Lower leg skin (tissue), 3 donors: ENCODE results near the gene NXNL1.

ENCODE experiments used
- POLR2A ChIP-seq, 2 donors: fragments of 450-650 bp; IDR thresholded peaks; one replicate each; pipeline ENCODE4 v1.6.1; 2016 to 2017; ENCODE audit warnings: antibody characterized with exemption in 2 of 2, mild to moderate bottlenecking in 1 of 2, moderate library complexity in 1 of 2
- TF ChIP-seq, protein P1 (sequence below), 3 donors: fragments of 450-650 bp; IDR thresholded peaks; one replicate each; pipeline ENCODE4 v1.5.1; 2016; ENCODE audit warnings: antibody characterized with exemption in 3 of 3, mild to moderate bottlenecking in 3 of 3, moderate library complexity in 2 of 3

GRCh38 chr19:17458970-17459369 lies 1.8 kb downstream of the NXNL1 start:
- TF ChIP-seq, protein P1, sequence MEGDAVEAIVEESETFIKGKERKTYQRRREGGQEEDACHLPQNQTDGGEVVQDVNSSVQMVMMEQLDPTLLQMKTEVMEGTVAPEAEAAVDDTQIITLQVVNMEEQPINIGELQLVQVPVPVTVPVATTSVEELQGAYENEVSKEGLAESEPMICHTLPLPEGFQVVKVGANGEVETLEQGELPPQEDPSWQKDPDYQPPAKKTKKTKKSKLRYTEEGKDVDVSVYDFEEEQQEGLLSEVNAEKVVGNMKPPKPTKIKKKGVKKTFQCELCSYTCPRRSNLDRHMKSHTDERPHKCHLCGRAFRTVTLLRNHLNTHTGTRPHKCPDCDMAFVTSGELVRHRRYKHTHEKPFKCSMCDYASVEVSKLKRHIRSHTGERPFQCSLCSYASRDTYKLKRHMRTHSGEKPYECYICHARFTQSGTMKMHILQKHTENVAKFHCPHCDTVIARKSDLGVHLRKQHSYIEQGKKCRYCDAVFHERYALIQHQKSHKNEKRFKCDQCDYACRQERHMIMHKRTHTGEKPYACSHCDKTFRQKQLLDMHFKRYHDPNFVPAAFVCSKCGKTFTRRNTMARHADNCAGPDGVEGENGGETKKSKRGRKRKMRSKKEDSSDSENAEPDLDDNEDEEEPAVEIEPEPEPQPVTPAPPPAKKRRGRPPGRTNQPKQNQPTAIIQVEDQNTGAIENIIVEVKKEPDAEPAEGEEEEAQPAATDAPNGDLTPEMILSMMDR (IDR thresholded peaks at IDR 0.05) = no peak
- TF ChIP-seq POLR2A (IDR thresholded peaks at IDR 0.05) = no peak
